MM.1S (cell line): ENCODE data around the gene DNAH8.
A peak's percentile ranks its signal among the peaks of the same experiment; 100 is the strongest.

Experiments
- DNase-seq: peaks from one replicate; pipeline ENCODE4 v3.0.0-alpha.2; 2015
- H2AFZ ChIP-seq: fragments of 300-600 bp; sonication (generic); 2 replicates; pipeline ENCODE4 v1.6.0; 2016; ENCODE audit warnings: antibody characterized with exemption, low read length
- H3F3A ChIP-seq: fragments of 300-600 bp; sonication (generic); 2 replicates; pipeline ENCODE4 v1.6.1; 2016; ENCODE audit warnings: mild to moderate bottlenecking, antibody characterized with exemption, low read length, moderate library complexity, mixed read lengths; ENCODE audit not compliant: insufficient read depth
- H3K27ac ChIP-seq: fragments of 300-600 bp; sonication (generic); 2 replicates; pipeline ENCODE4 v1.5.1; 2016; ENCODE audit warnings: mild to moderate bottlenecking, low read length
- H3K27me3 ChIP-seq: fragments of 300-600 bp; sonication (generic); replicated peaks from 2 replicates; pipeline ENCODE4 v1.6.0; 2016; ENCODE audit warnings: low read length; ENCODE audit not compliant: insufficient read depth
- H3K36me3 ChIP-seq: fragments of 300-600 bp; sonication (generic); replicated peaks from 2 replicates; pipeline ENCODE4 v1.6.1; 2016; ENCODE audit warnings: mild to moderate bottlenecking, low read length, mixed read lengths; ENCODE audit not compliant: insufficient read depth
- H3K4me1 ChIP-seq: fragments of 300-600 bp; sonication (generic); 2 replicates; pipeline ENCODE4 v1.6.1; 2016; ENCODE audit warnings: low read length, mixed read lengths
- H3K4me2 ChIP-seq: fragments of 300-600 bp; sonication (generic); 2 replicates; pipeline ENCODE4 v1.6.0; 2016; ENCODE audit warnings: low read depth, low read length
- H3K4me3 ChIP-seq: fragments of 300-600 bp; sonication (generic); 2 replicates; pipeline ENCODE4 v1.5.1; 2016; ENCODE audit warnings: low read length, mixed read lengths
- H3K79me2 ChIP-seq: fragments of 300-600 bp; sonication (generic); 2 replicates; pipeline ENCODE4 v1.6.1; 2016; ENCODE audit warnings: mixed run types, low read length, mixed read lengths
- H3K9ac ChIP-seq: fragments of 300-600 bp; sonication (generic); 2 replicates; pipeline ENCODE4 v1.6.1; 2016; ENCODE audit warnings: low read length, mixed read lengths
- H3K9me2 ChIP-seq: fragments of 300-600 bp; sonication (generic); replicated peaks from 2 replicates; pipeline ENCODE4 v1.6.1; 2016; ENCODE audit warnings: mild to moderate bottlenecking, low read length, mixed read lengths; ENCODE audit not compliant: insufficient read depth
- H3K9me3 ChIP-seq: fragments of 300-600 bp; sonication (generic); replicated peaks from 2 replicates; pipeline ENCODE4 v1.6.1; 2016; ENCODE audit warnings: mild to moderate bottlenecking, low read length, mixed read lengths; ENCODE audit not compliant: insufficient read depth
- H4K20me1 ChIP-seq: fragments of 300-600 bp; sonication (generic); 2 replicates; pipeline ENCODE4 v1.6.1; 2016; ENCODE audit warnings: mild to moderate bottlenecking, low read length, moderate library complexity, mixed read lengths; ENCODE audit not compliant: insufficient read depth
- EZH2 ChIP-seq: fragments of 300-600 bp; sonication (generic); optimal IDR thresholded peaks from 2 replicates; pipeline ENCODE3; 2017; ENCODE audit warnings: low read depth, mild to moderate bottlenecking, antibody characterized with exemption, low read length, mixed read lengths
- EZH2phosphoT487 ChIP-seq: fragments of 300-600 bp; sonication (generic); IDR thresholded peaks from 2 replicates; pipeline ENCODE4 v1.6.1; 2018; ENCODE audit warnings: antibody characterized with exemption, low read length
- TF ChIP-seq, protein P1 (sequence below): fragments of 300-600 bp; sonication (generic); IDR thresholded peaks from 2 replicates; pipeline ENCODE4 v1.5.1; 2016; ENCODE audit warnings: antibody characterized with exemption, low read length, mixed read lengths

Gene DNAH8

GRCh38 chr6:39026175-39026574 is 311.1 kb downstream of the DNAH8 start:
- Histone ChIP-seq H4K20me1 (no peaks in the 10 kb centered on the region), H3K9me3 (no peaks in the 10 kb centered on the region), H3K9ac (no peak overlapping the region), H3K27ac (no peak overlapping the region), H3K4me3 (no peak overlapping the region), H3K4me2 (no peak overlapping the region), H3F3A (no peaks in the 10 kb centered on the region), H3K4me1 (no peaks in the 10 kb centered on the region), H2AFZ (no peak overlapping the region), H3K27me3 (no peaks in the 10 kb centered on the region), H3K9me2 (no peaks in the 10 kb centered on the region), H3K36me3 (no peaks in the 10 kb centered on the region), H3K79me2 (no peaks in the 10 kb centered on the region)
- TF ChIP-seq EZH2 (no peak), EZH2phosphoT487 (no peak)
- DNase-seq: no peak

GRCh38 chr6:39029156-39030011 is 314.3 kb downstream of the DNAH8 start:
- H3K79me2 ChIP-seq: no peaks in the 10 kb centered on the region
- H3K4me1 ChIP-seq: no peaks in the 10 kb centered on the region
- no peak overlapping the region for H3K27ac ChIP-seq
- H2AFZ ChIP-seq: no peak overlapping the region
- H3K9ac ChIP-seq: no peak overlapping the region
- no peak overlapping the region for H3K4me2 ChIP-seq
- no peaks in the 10 kb centered on the region for H4K20me1 ChIP-seq
- H3K36me3 ChIP-seq: no peaks in the 10 kb centered on the region
- TF ChIP-seq, protein P1, sequence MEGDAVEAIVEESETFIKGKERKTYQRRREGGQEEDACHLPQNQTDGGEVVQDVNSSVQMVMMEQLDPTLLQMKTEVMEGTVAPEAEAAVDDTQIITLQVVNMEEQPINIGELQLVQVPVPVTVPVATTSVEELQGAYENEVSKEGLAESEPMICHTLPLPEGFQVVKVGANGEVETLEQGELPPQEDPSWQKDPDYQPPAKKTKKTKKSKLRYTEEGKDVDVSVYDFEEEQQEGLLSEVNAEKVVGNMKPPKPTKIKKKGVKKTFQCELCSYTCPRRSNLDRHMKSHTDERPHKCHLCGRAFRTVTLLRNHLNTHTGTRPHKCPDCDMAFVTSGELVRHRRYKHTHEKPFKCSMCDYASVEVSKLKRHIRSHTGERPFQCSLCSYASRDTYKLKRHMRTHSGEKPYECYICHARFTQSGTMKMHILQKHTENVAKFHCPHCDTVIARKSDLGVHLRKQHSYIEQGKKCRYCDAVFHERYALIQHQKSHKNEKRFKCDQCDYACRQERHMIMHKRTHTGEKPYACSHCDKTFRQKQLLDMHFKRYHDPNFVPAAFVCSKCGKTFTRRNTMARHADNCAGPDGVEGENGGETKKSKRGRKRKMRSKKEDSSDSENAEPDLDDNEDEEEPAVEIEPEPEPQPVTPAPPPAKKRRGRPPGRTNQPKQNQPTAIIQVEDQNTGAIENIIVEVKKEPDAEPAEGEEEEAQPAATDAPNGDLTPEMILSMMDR: peak; percentile 59
- TF ChIP-seq EZH2: no peak
- H3K9me2 ChIP-seq: no peaks in the 10 kb centered on the region
- H3K9me3 ChIP-seq: no peaks in the 10 kb centered on the region
- DNase-seq: peak; percentile 33
- no peak overlapping the region for H3K4me3 ChIP-seq
- no peaks in the 10 kb centered on the region for H3K27me3 ChIP-seq
- no peaks in the 10 kb centered on the region for H3F3A ChIP-seq

GRCh38 chr6:39035681-39036080 is 320.6 kb downstream of the DNAH8 start:
- Histone ChIP-seq H3K9me2 (no peaks in the 10 kb centered on the region), H3K9ac (no peak overlapping the region), H3K9me3 (no peaks in the 10 kb centered on the region), H3K4me2 (no peak overlapping the region), H3K79me2 (no peaks in the 10 kb centered on the region), H3K27ac (no peak overlapping the region), H3K27me3 (no peaks in the 10 kb centered on the region), H3K4me3 (no peak overlapping the region), H2AFZ (no peak overlapping the region), H3F3A (no peaks in the 10 kb centered on the region), H4K20me1 (no peaks in the 10 kb centered on the region), H3K4me1 (no peaks in the 10 kb centered on the region), H3K36me3 (no peaks in the 10 kb centered on the region)
- no peak for TF ChIP-seq EZH2phosphoT487
- TF ChIP-seq EZH2: no peak
- TF ChIP-seq, protein P1: no peak
- DNase-seq: no peak

DNA sequence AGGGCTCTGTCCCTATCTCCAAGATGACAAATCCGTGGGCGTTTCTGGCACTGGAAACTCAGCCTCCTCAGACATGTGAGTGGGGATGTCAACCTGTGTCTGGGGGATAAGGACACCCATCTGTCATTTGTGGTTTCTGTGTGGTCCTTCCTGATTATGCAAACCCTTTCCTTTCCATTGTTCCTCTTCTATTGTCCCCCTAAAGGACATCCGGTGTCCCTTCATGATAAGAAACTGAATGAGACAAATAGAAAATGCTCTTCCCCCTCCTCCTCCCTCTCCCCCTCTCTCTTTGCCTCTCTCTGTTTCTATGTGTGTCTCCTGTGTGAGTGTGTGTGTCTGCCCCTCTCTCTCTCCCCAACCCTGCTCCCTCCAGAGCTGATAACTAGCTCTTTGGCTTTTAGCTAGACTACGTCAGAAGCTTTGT is 322.0 kb downstream of the DNAH8 start:
- H3K27me3 ChIP-seq: no peaks in the 10 kb centered on the region
- no peaks in the 10 kb centered on the region for H4K20me1 ChIP-seq
- H3K9me2 ChIP-seq: no peaks in the 10 kb centered on the region
- TF ChIP-seq, protein P1: no peak
- TF ChIP-seq EZH2: no peak
- TF ChIP-seq EZH2phosphoT487: no peak
- H3K4me3 ChIP-seq: no peak overlapping the region
- DNase-seq: no peak
- no peak overlapping the region for H3K27ac ChIP-seq
- no peak overlapping the region for H3K4me2 ChIP-seq
- no peaks in the 10 kb centered on the region for H3K79me2 ChIP-seq
- no peak overlapping the region for H2AFZ ChIP-seq
- no peaks in the 10 kb centered on the region for H3K9me3 ChIP-seq
- H3K4me1 ChIP-seq: no peaks in the 10 kb centered on the region
- no peaks in the 10 kb centered on the region for H3K36me3 ChIP-seq
- no peak overlapping the region for H3K9ac ChIP-seq
- no peaks in the 10 kb centered on the region for H3F3A ChIP-seq
